Measurements from ENCODE around the gene ANKRD42. TPM values are rescaled to one million over a fixed set of nuclear protein-coding genes. Genes with fewer than 3 reads are reported as not detected.

ANKRD42 gene
- total RNA-seq, 4 donors from 2014 or later: 5.6 to 11.5 (median 8.9) TPM

DNA sequence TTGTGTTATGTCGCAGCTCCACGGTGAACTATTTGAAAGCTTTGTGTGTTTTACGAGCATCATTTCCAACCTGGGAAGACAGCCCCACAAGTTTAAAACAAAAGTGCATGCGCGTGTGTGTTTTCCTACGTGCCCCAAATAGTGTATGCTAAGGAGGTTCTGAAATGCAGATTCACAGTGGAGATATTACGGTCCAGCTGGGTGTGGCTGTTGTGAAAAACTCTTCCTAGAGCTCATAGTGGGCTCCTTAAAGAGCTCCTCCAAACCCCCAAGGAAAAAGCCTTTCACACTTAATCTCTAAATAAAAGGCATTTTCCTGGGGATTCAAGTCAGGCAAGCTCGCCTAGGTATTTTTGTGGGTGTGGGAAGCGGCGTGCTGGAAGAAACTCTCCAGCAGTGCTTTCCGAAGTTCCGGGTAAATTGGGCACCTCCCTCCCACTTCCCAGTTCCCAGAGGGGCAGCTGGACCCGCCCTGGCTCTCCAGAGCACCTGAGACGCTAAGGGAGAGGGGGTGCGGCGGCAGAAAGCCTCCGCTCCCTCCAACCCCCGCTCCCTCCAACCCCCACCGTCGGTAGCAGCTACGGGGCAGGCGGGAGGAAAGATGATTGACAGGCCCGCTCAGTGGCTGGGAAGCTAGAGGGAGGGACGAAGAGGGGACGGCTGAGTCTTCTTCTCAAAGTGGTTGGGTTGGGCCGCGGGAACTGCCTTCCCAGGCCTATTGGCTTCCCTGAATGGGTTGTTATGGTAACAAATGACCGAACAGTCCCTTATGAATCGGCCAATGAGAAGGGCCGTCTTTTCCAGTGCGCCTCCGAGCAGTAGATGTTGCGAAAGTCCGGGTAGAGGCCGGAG is 37.1 kb upstream of the ANKRD42 start:
- Histone ChIP-seq H3K4me1 (peaks cover 10 to 29% (median 24%) of the 10 kb centered on the region in 4 donors), H3K4me3 (peak overlapping the region; percentile 30 to 80 (median 62)), H3K27ac (peak overlapping the region; percentile 91 to 100 (median 98)), H3K27me3 (no peaks in the 10 kb centered on the region), H3K9me3 (no peaks in the 10 kb centered on the region), H3K36me3 (no peaks in the 10 kb centered on the region)
- DNase-seq: peak; percentile 99
- 0% methylated on average over 5 to 28 of the region's 35 CpGs for WGBS, 2 donors (ENCODE audit: low coverage in 1 of 2)
- intact Hi-C loops (cut with DNase I; ENCODE audit: low total_unique reads): loop anchor here (5.0 to 10.0 kb wide), 2 partner anchors 84 to 252 kb away; partner anchors contain the start of genes DDIAS, PRCP and RAB30
- peak; percentile 81 to 92 (median 84) for TF ChIP-seq POLR2AphosphoS5 (IDR thresholded peaks at IDR 0.05)
- TF ChIP-seq EP300 (IDR thresholded peaks at IDR 0.05; ENCODE audit: low read depth): no peak
- in situ Hi-C loops (cut with MboI; ENCODE audit: low pct_ligation_motif_present in 1 of 4, low pct_unique_long_range_greater_than_20kb in 1 of 4, low sequenced_read_pairs in 3 of 4): loop anchor here in 2 of 4 donors (10.0 to 25.0 kb wide), 2 partner anchors 82 to 244 kb away; partner anchors contain the start of genes DDIAS (in 1 of the 2), PRCP (in 1 of the 2) and RAB30 (in 1 of the 2)

GRCh38 chr11:83156996-83157593 is 36.4 kb upstream of the ANKRD42 start, which contains the start of gene PCF11:
Gene PCF11, plus strand, starts transcription at chr11:83157131. Its CDS starts 309 bp downstream, at chr11:83157440.
- Histone ChIP-seq H3K9me3 (no peaks in the 10 kb centered on the region), H3K4me3 (peak within 1 kb of the TSS; percentile 80 to 99 (median 93)), H3K27me3 (no peaks in the 10 kb centered on the region), H3K36me3 (no peaks in the 10 kb centered on the region), H3K27ac (peak within 1 kb of the TSS; percentile 99 to 100 (median 100)), H3K4me1 (peaks cover 16 to 35% (median 30%) of the 10 kb centered on the region in 4 donors)
- WGBS, 2 donors (ENCODE audit: low coverage in 1 of 2): 0% methylated on average over 49 of the region's 55 CpGs; no CpG with 5 or more reads in 1 of the 2 donors
- DNase-seq: no peak
- in situ Hi-C loops (cut with MboI; ENCODE audit: low pct_ligation_motif_present in 1 of 4, low pct_unique_long_range_greater_than_20kb in 1 of 4, low sequenced_read_pairs in 3 of 4) (loop anchor here in 2 of 4 donors (10.0 to 25.0 kb wide), 2 partner anchors 82 to 245 kb away; partner anchors contain the start of genes DDIAS (in 1 of the 2), PRCP (in 1 of the 2) and RAB30 (in 1 of the 2)), intact Hi-C loops (cut with DNase I; ENCODE audit: low total_unique reads) (loop anchor here (5.0 to 10.0 kb wide), 2 partner anchors 85 to 252 kb away; partner anchors contain the start of genes DDIAS, PRCP and RAB30)
- TF ChIP-seq EP300 (IDR thresholded peaks at IDR 0.05; ENCODE audit: low read depth) (no peak), POLR2A (IDR thresholded peaks at IDR 0.05) (peak; percentile 100), POLR2AphosphoS5 (IDR thresholded peaks at IDR 0.05) (peak; percentile 100)
- TF ChIP-seq, protein P1, sequence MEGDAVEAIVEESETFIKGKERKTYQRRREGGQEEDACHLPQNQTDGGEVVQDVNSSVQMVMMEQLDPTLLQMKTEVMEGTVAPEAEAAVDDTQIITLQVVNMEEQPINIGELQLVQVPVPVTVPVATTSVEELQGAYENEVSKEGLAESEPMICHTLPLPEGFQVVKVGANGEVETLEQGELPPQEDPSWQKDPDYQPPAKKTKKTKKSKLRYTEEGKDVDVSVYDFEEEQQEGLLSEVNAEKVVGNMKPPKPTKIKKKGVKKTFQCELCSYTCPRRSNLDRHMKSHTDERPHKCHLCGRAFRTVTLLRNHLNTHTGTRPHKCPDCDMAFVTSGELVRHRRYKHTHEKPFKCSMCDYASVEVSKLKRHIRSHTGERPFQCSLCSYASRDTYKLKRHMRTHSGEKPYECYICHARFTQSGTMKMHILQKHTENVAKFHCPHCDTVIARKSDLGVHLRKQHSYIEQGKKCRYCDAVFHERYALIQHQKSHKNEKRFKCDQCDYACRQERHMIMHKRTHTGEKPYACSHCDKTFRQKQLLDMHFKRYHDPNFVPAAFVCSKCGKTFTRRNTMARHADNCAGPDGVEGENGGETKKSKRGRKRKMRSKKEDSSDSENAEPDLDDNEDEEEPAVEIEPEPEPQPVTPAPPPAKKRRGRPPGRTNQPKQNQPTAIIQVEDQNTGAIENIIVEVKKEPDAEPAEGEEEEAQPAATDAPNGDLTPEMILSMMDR (IDR thresholded peaks at IDR 0.05): no peak

DNA sequence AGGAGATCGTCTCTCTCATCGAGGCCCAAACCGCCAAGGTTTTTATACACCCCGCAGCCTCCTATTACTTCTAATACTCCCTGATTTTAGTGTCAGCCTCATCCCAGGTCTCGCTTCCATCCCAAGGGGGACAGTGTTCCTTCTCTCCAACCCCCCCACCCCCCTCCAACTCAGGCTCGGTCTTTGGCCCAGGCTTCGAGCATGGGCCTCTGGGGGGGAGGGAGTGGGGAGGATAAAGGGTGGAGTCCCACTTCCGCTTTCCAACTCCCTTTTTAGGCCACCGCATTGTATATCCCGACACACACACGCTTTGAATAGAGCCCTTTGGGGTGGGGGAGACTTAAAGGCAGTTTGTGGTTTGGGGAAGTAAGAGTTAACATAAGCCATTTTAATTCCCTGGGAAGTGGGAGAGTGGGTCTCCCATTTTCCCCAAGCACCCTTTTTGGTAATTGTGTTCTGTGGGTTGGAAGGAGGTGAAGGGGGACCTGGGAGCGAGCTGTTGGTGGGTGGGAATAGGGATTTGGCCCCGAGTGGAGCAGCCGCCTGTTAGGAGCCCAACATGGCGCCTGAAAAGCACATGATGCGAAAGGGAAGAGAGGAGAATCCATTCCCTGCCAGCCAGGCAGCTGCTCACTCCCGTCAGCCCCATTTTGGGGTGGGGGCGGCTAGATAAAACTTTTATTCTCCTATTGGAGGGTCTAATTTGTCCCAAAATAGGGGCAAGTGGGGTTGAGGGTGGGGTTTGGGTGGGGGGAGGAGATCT is 35.7 kb upstream of the ANKRD42 start:
- peaks cover 16 to 42% (median 37%) of the 10 kb centered on the region in 4 donors for H3K4me1 ChIP-seq
- 0 to 1% methylated on average over 3 to 18 of the region's 18 CpGs for WGBS, 2 donors (ENCODE audit: low coverage in 1 of 2)
- in situ Hi-C loops (cut with MboI; ENCODE audit: low pct_ligation_motif_present in 1 of 4, low pct_unique_long_range_greater_than_20kb in 1 of 4, low sequenced_read_pairs in 3 of 4): loop anchor here in 2 of 4 donors (10.0 to 25.0 kb wide), 2 partner anchors 83 to 245 kb away; partner anchors contain the start of genes DDIAS (in 1 of the 2), PRCP (in 1 of the 2) and RAB30 (in 1 of the 2)
- no peaks in the 10 kb centered on the region for H3K36me3 ChIP-seq
- H3K9me3 ChIP-seq: no peaks in the 10 kb centered on the region
- H3K27me3 ChIP-seq: no peaks in the 10 kb centered on the region
- H3K4me3 ChIP-seq: peak overlapping the region; percentile 80 to 99 (median 93)
- TF ChIP-seq POLR2AphosphoS5 (IDR thresholded peaks at IDR 0.05) (peak; percentile 35 to 60 (median 50)), EP300 (IDR thresholded peaks at IDR 0.05; ENCODE audit: low read depth) (no peak)
- TF ChIP-seq, protein P1 (IDR thresholded peaks at IDR 0.05): no peak
- intact Hi-C loops (cut with DNase I; ENCODE audit: low total_unique reads): loop anchor here (5.0 to 10.0 kb wide), 2 partner anchors 85 to 253 kb away; partner anchors contain the start of genes DDIAS, PRCP and RAB30
- peak; percentile 55 for DNase-seq
- H3K27ac ChIP-seq: peak overlapping the region; percentile 99 to 100 (median 100)

DNA sequence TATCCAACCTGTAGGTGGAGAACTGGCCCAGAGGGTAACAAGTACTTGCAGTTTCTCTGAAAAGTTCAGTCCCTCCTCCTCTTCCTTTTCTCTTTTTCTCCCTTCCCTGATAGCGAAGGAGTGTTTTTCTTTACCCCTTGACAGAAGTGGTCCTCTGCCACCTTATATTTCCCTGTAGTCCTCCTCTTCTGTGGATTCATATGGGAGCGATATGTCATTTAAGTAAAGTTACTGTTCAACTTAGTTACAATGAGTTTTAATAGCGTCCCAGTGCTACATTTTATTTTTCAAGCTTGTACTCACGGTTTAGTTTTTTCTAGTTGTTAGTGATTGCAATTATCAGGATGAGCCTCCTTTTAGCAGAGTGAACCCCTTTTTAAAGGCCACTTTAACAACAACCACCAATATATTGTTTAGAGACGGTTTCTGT is 35.1 kb upstream of the ANKRD42 start:
- Histone ChIP-seq H3K4me1 (peaks cover 16 to 43% (median 37%) of the 10 kb centered on the region in 4 donors), H3K4me3 (peak overlapping the region; percentile 80 to 99 (median 93)), H3K27me3 (no peaks in the 10 kb centered on the region), H3K27ac (peak overlapping the region; percentile 99 to 100 (median 100)), H3K9me3 (no peaks in the 10 kb centered on the region), H3K36me3 (no peaks in the 10 kb centered on the region)
- intact Hi-C loops (cut with DNase I; ENCODE audit: low total_unique reads) (loop anchor here (5.0 to 10.0 kb wide), 2 partner anchors 86 to 254 kb away; partner anchors contain the start of genes DDIAS, PRCP and RAB30), in situ Hi-C loops (cut with MboI; ENCODE audit: low pct_ligation_motif_present in 1 of 4, low pct_unique_long_range_greater_than_20kb in 1 of 4, low sequenced_read_pairs in 3 of 4) (loop anchor here in 2 of 4 donors (10.0 to 25.0 kb wide), 2 partner anchors 84 to 246 kb away; partner anchors contain the start of genes DDIAS (in 1 of the 2), PRCP (in 1 of the 2) and RAB30 (in 1 of the 2))
- WGBS, 2 donors (ENCODE audit: low coverage in 1 of 2): 0% methylated on average over 5 of the region's 5 CpGs
- TF ChIP-seq EP300 (IDR thresholded peaks at IDR 0.05; ENCODE audit: low read depth) (no peak), POLR2A (IDR thresholded peaks at IDR 0.05) (no peak), POLR2AphosphoS5 (IDR thresholded peaks at IDR 0.05) (no peak)
- TF ChIP-seq, protein P1 (IDR thresholded peaks at IDR 0.05): no peak
- no peak for DNase-seq

Measured in transverse colon (tissue), 4 donors.